Activated CD8-positive, alpha-beta memory T cell treated with anti-CD3 and anti-CD28 coated beads for 48 hours (primary cell): ENCODE measurements around the gene PTGS1.
"Not testable (repeated sequence)": the region's sequence is repeated elsewhere in the genome, so short reads cannot be mapped to it uniquely, and the experiment has no call there.

Source experiments
- DNase-seq, 3 experiments: peaks; one replicate each; pipeline ENCODE4 v3.0.0-alpha.2; 2020; ENCODE audit warnings: low read depth in 2 of 3, low spot score in 2 of 3

PTGS1 gene

DNA sequence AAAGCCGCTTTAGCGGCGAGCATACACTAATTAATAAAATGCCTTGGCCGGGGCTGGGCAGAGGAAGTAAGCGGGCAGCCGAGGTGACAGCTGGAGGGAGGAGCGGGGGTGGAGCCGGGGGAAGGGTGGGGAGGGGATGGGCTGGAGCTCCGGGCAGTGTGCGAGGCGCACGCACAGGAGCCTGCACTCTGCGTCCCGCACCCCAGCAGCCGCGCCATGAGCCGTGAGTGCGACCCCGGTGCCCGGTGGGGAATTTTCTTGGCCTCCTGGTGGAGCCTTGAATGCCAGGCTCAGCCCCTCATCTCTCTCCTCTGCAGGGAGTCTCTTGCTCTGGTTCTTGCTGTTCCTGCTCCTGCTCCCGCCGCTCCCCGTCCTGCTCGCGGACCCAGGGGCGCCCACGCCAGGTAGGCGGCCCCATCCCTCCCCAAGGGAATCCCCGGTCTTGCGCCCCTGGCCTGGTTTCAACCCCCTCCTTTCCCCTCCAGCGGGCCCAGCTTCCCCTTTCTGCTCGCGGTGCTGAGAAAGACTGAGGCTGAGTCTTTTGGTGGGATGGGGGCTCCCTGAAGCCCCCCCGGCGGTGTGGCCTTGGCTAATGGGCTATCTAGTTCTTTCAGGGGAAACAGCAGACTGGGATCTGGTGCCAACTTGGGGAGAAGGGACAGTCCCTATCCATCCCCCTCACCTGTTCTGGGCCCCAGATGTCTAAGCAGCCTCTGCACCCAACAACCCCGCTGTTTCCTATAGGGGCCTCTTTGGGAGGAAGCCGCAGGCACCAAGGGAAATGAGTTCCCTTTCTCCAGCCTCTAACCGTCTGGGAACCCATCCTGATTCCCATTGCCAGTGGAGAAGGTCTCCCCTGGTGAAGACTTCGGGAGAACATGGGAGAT lies at the start of gene PTGS1:
Gene PTGS1, plus strand, starts transcription at position 156 of the 887 bp plus-strand sequence. Its CDS starts 61 bp downstream, at position 217.
- no peak for DNase-seq

DNA sequence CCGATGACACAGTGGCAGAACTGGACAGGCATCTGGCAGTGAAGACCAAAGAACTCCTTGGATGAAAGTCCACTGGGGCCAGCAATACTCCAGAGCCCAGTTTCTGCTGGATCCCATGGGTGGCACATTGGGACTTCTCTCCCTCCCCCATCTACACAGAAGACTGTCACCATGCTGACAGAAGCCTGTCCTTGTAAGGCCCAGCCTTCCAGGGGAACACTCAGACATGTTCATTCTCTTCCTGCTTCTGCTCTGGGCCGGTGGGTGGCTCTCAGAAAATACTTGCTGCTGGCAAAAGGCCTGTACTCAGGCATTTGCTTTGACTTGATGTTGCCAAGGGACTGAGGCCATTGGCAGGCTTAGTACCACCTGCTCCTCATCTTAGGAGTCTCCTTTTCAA lies 48.3 kb upstream of the PTGS1 start:
- no peak for DNase-seq

DNA sequence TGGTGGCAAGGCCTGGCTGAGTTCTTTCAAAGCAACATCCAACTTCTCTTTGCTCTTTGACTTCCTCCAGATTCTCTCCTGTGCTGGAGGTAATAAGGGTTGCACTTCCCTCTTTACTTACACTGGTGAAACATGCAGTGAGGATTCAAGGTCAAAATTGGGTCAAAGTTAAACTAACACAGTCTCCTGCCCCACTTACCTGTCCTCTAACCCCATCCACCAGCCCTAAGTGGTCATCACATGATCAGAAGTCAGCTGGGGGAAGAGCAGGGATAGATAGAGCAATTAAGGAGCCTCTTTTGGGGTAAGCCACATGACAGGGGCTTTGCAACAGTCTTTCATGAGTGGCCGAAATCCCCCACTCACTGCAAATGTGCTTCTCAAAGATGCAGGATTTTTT lies 46.2 kb upstream of the PTGS1 start:
- DNase-seq: not testable (repeated sequence)

DNA sequence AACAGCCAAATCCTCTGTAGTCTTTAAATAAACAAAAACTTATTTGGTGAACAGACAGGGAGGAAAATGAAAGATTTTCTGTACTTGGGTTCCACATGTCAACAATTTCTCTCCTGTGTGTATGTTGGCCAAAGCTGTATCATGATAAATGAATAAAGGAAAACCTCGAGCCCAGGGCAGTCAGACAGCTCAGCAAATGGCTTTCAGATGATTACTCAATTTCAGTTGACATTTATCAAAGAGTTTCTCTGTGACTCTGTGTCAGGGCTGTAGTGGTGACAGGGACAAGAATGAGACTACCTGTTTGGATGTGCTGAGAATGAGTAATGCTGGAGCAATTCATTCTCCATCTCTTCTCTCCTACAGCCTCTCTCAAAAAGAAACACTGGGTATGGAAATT lies 45.7 kb upstream of the PTGS1 start:
- no peak for DNase-seq

- DNase-seq: no peak
These were observed 43.6 kb upstream of the PTGS1 start for GRCh38 chr9:122327175-122327574.

DNA sequence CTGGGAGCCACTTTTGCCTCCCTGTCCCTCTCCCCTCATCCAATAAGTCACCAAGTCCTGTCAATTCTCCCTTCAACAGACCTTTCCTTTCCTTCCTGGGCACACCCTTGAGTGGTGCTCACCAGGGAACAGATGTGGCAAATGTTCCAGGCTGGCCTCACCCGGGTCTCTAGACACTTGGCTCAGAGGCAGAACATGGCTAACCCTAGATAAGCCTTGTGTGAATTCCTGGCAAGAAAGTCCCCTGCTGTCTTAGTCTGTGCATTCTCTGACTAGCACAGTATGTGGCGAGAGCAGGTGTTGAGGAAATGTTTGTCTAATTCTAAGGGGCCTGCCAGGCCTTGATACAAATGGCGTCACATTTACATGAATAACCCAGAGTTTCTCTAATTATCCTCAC lies 41.2 kb upstream of the PTGS1 start:
- DNase-seq: no peak

DNA sequence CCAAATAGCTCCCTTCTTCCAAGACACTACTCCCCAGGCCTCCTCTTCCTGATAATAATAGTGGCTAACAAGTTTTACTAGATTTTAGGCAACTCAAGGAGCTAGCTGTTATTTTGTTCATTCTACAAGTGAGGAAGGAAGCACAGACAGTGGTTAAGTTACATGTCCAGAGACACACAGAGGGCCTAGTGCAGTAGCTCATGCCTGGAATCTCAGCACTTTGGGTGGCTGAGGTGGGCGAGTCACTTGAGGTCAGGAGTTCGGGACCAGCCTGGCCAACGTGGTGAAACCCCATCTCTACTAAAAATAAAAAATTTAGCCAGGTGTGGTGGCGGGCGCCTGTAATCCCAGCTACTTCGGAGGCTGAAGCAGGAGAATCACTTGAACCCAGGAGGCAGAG lies 40.4 kb upstream of the PTGS1 start:
- not testable (repeated sequence) for DNase-seq

GRCh38 chr9:122331523-122331927 lies 39.3 kb upstream of the PTGS1 start:
- no peak for DNase-seq

DNA sequence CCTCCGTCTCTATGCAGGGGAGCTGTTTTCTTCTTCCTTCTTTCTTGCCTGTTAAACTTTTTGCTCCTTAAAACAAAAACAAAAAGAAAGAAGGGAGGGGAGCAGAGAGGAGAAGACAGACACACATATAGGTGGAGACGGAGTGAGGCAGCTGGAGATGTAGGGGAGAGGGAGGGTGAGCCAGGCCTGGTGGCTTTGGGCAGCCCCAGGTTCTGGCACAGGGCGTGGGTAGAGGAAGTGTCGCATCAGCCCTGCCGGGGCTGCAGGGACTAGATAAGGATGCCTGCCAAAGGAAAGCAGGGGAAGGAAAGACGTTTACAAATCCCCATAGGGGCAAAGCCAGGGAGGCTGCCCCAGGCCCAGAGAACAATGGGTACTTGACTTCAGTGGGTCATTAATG lies 38.7 kb upstream of the PTGS1 start:
- DNase-seq: no peak

DNA sequence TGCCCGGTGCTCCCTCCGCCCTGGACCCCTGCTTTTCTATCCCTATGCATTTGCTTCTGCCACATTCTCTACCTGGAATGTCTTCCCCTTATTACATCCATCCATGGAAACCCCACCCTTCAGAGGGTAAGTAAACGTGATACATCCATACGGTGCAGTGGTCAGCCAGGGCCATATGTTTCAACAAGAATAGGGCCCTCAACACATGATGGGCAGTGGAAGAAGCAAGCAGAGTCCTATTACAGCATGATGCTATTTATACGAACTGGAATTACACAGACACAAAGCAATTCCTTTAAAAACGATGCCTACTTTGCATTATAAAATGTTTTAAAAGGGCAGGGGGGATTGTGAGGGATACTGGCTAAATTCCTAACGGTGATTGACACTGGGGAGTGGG lies 38.2 kb upstream of the PTGS1 start:
- no peak for DNase-seq

DNA sequence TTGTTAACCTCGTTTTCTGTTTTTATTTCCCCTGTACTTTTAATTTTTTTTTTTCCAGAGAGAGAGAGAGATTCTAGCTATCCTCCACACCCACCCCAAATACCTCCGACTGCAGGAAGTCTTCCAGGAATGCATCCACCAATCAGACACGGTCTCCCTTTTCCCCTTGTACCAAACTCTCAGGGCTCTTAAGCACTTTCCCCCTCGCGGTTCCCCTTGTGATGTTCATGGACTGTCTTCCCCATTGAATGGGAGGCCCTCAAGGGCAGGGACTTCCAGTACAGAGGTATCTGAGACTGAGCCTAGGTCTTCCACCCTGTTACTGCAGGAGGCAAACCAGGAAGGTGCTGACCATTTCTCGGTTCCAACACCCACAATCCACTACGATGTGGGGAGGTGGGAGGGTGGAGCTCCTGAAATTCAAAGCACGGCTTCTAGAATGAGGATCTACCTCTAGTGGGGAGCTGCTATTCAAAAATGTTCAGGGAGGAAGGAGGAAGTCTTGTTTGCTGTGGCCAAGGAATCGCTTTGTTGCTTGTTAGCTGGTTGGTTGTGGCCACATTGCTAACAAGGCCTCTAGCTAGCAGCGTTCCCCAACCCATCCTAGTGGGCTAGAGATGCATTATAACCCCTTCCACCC lies 37.5 kb upstream of the PTGS1 start:
- no peak for DNase-seq

DNA sequence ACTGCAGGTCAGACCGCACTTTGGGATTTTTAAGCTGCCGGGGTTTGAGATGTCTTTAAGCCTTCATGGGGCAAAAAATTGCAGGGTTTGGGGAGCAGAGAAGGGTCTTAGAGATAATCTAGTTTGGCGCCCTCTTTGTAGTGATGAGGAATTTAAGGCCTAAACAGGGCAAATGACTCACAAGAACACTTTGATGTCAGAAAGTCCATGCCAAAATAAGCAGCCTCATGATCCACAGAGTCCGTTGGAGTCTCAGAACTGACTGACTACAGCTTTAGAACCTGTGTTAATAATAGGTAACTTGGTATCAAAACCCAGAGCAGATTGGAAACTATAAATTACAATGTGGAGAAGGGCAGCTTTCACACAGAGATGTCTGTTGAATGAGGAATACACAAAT lies 35.9 kb upstream of the PTGS1 start:
- no peak for DNase-seq

DNA sequence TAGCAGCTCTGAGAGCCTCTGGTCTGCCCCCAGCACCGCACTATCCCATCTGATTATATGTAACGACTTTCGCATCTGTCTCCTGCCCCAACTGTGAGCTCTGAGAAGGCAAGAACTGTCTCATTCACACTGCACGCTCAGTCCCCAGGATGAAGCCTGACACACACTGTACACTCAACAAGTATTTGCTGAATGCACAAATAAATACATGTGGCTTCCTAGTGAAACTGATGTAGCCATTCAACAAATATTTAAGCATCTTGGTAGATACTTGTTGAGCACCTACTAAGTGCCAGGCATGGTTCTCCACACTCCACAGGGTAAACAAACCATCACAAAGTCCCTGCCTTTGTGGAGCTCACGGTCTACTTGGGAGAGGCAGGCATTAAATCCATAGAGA lies 34.6 kb upstream of the PTGS1 start:
- DNase-seq: no peak

GRCh38 chr9:122336866-122337555 lies 33.8 kb upstream of the PTGS1 start:
- DNase-seq: no peak

DNA sequence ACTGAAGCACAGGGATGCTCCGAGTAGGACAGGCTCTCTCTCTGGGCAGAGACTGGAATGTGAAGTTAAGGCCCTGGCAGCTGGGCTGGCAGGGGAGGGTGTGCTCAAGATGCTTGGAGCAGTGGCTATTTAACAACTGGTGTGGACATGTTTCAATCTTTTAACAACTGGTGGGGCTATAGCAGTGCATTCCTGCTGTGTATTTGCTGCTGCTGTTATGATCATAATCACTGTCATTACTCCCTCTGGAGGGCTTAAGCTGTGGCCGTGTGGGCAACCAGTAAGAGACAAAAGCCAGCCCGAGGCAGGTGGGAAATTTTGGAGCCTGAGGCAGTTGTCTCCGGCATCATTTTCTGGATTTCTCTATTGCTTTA lies 33.3 kb upstream of the PTGS1 start:
- no peak for DNase-seq

GRCh38 chr9:122338536-122338935 lies 32.3 kb upstream of the PTGS1 start:
- DNase-seq: no peak

GRCh38 chr9:122338994-122339393 lies 31.8 kb upstream of the PTGS1 start:
- DNase-seq: no peak

DNA sequence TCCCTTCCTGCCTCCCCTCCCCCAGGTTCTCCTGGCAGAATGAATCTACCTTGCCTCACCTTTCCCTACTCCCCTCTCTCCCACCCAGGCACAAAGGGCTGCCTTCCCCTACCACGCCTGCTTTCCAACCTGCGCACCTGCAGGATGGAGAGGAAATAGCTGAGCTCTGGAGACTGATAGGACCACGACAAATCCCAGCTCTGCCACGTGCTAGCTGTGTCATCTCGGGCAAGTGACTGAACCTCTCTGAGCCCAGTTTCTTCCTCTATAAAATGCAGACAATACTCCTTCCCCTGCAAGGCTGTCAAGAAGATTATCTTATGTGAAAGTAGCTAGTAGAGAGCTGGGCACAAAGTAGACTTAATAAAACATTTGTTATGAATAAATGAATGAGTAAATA lies 31.2 kb upstream of the PTGS1 start:
- DNase-seq: no peak

DNA sequence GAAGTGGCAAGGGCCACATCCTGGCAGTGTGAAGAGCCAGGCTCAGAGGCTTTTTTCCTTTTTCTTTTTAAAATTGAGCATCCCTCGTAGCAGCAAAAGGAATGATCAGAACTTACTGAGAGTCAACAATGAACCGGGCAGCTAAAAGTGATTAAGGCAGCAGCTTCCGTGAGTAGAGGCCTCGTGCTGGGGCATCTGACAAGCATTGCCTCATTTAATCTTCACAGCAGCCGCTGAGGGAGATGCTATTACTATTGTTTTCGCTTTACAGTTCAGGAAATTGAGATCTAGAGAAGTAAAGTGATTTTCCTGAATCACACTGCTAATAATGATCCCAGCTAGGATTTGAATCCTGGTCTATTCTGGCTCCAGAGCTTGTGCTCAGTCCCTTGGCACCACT lies 30.7 kb upstream of the PTGS1 start:
- no peak for DNase-seq

- no peak for DNase-seq
These were observed 28.3 kb upstream of the PTGS1 start for GRCh38 chr9:122342323-122343050.
